ENCODE data around the gene CLK3. TPM values are rescaled to one million over a fixed set of nuclear protein-coding genes. Genes with fewer than 3 reads are reported as not detected.

Gene CLK3
- polyA plus RNA-seq, 2 donors = 50.7 to 78.7 TPM

- Histone ChIP-seq H3K9me3 (ENCODE audit: control insufficient read depth in 2 of 2, insufficient read depth in 1 of 2, low read depth in 1 of 2, low read length in 1 of 2) (no peaks in the 10 kb centered on the region), H3K4me3 (ENCODE audit: low read depth in 1 of 2, low read length in 2 of 2) (peak overlapping the region; percentile 77 to 85), H3K36me3 (ENCODE audit: control insufficient read depth in 2 of 2, insufficient read depth in 2 of 2, low read length in 1 of 2) (peaks cover 21 to 31% of the 10 kb centered on the region in 2 donors), H3K27ac (ENCODE audit: low read depth in 2 of 2, low read length in 1 of 2) (peak overlapping the region in 1 of 2 donors; percentile 97), H3K4me1 (ENCODE audit: control insufficient read depth in 2 of 2, insufficient read depth in 2 of 2, low read length in 1 of 2) (peaks cover 4 to 10% of the 10 kb centered on the region in 2 donors), H3K27me3 (ENCODE audit: control insufficient read depth in 1 of 2, insufficient read depth in 2 of 2, low read length in 2 of 2) (no peaks in the 10 kb centered on the region)
Observed at GRCh38 chr15:74616996-74617395, 1.4 kb downstream of the CLK3 start.

- no peaks in the 10 kb centered on the region for H3K27me3 ChIP-seq (ENCODE audit: control insufficient read depth in 1 of 2, insufficient read depth in 2 of 2, low read length in 2 of 2)
- no peak overlapping the region for H3K27ac ChIP-seq (ENCODE audit: low read depth in 2 of 2, low read length in 1 of 2)
- WGBS, 2 donors = 79 to 80% methylated on average over 14 to 15 of the region's 15 CpGs
- H3K4me1 ChIP-seq (ENCODE audit: control insufficient read depth in 2 of 2, insufficient read depth in 2 of 2, low read length in 1 of 2) = peaks cover 4 to 11% of the 10 kb centered on the region in 2 donors
- no peak overlapping the region for H3K4me3 ChIP-seq (ENCODE audit: low read depth in 1 of 2, low read length in 2 of 2)
- peaks cover 38 to 49% of the 10 kb centered on the region in 2 donors for H3K36me3 ChIP-seq (ENCODE audit: control insufficient read depth in 2 of 2, insufficient read depth in 2 of 2, low read length in 1 of 2)
- H3K9me3 ChIP-seq (ENCODE audit: control insufficient read depth in 2 of 2, insufficient read depth in 1 of 2, low read depth in 1 of 2, low read length in 1 of 2) = no peaks in the 10 kb centered on the region
Observed at GRCh38 chr15:74618841-74619596, 3.4 kb downstream of the CLK3 start.

DNA sequence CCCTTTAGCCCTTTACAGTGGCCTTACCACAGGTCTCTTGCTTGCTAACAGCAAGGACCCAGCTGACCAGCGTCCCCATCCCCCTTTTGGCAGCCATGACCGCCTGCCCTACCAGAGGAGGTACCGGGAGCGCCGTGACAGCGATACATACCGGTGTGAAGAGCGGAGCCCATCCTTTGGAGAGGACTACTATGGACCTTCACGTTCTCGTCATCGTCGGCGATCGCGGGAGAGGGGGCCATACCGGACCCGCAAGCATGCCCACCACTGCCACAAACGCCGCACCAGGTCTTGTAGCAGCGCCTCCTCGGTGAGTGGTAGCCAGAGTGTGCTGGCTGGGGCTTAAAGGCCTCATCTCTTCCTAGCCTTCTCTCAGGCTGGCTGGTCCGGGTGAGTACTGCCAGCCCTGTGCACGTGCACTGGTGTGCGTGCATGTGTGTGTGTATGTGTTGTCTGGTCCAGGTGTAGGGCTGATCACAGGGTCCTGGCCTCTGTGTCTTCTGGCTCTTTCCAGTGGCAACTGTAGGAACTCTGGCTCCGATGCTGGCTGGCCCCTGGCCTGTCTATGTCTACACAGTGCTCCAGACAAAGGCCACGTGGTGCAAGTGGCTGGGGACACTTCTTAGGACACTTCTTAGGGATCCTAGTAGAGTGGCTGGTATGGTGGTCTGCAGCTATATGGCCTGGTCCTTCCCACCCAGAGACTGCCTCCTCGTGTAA lies 4.4 kb downstream of the CLK3 start:
- 92 to 93% methylated on average over 27 of the region's 27 CpGs for WGBS, 2 donors
- Histone ChIP-seq H3K9me3 (ENCODE audit: control insufficient read depth in 2 of 2, insufficient read depth in 1 of 2, low read depth in 1 of 2, low read length in 1 of 2) (no peaks in the 10 kb centered on the region), H3K36me3 (ENCODE audit: control insufficient read depth in 2 of 2, insufficient read depth in 2 of 2, low read length in 1 of 2) (peaks cover 44 to 60% of the 10 kb centered on the region in 2 donors), H3K4me3 (ENCODE audit: low read depth in 1 of 2, low read length in 2 of 2) (no peak overlapping the region), H3K27me3 (ENCODE audit: control insufficient read depth in 1 of 2, insufficient read depth in 2 of 2, low read length in 2 of 2) (no peaks in the 10 kb centered on the region), H3K27ac (ENCODE audit: low read depth in 2 of 2, low read length in 1 of 2) (no peak overlapping the region), H3K4me1 (ENCODE audit: control insufficient read depth in 2 of 2, insufficient read depth in 2 of 2, low read length in 1 of 2) (peaks cover 4 to 11% of the 10 kb centered on the region in 2 donors)

DNA sequence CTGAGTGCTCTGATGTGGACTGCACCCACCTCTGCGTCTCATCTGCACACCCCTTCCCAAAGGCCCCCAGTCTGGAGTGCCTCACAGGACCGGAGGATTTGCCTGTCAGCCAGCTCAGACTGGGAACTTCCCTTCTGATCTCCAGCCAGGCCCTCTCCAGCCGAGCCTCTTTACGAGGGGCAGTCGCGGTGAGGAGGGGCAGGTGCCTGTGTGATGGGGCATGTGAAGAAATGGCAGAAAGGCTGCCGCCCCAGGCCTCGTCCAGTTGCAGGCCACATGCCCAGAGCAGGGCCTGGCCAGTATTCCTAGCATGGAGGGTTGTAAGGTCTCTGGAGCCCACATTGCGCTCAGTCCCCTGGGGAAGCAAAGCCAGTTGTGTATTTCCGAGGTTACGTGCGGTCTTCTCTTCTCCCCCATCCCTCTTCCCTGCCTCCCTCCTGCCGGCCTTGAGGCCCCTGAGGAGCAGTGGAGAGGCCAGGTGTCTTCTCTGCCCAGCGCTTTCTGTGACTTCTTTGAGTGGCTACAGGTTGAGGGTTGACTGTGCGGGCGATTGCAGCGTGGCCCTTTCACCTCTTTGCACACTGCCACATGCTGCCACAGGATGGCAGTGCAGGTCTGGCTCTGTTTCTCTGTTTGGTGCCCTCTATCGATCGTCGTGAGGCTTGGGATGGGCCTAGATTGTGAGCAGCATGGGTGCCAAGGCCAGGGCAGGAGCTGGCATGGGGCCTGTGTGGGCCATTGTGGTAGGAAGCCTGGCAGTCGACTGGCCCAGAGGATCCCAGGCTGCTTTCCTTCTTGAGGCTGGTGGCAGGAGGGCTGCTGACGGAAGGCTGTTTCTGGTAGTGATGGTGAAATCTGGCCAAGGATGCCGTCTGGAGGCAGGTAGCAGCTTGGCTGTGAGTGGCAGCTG lies 5.3 kb downstream of the CLK3 start:
- peaks cover 51 to 67% of the 10 kb centered on the region in 2 donors for H3K36me3 ChIP-seq (ENCODE audit: control insufficient read depth in 2 of 2, insufficient read depth in 2 of 2, low read length in 1 of 2)
- no peaks in the 10 kb centered on the region for H3K27me3 ChIP-seq (ENCODE audit: control insufficient read depth in 1 of 2, insufficient read depth in 2 of 2, low read length in 2 of 2)
- no peak overlapping the region for H3K4me3 ChIP-seq (ENCODE audit: low read depth in 1 of 2, low read length in 2 of 2)
- H3K27ac ChIP-seq (ENCODE audit: low read depth in 2 of 2, low read length in 1 of 2) = no peak overlapping the region
- no peaks in the 10 kb centered on the region for H3K9me3 ChIP-seq (ENCODE audit: control insufficient read depth in 2 of 2, insufficient read depth in 1 of 2, low read depth in 1 of 2, low read length in 1 of 2)
- 54 to 55% methylated on average over 23 of the region's 23 CpGs for WGBS, 2 donors
- peaks cover 4 to 11% of the 10 kb centered on the region in 2 donors for H3K4me1 ChIP-seq (ENCODE audit: control insufficient read depth in 2 of 2, insufficient read depth in 2 of 2, low read length in 1 of 2)

GRCh38 chr15:74621546-74621920 lies 5.9 kb downstream of the CLK3 start:
- no peak overlapping the region for H3K27ac ChIP-seq (ENCODE audit: low read depth in 2 of 2, low read length in 1 of 2)
- 74 to 86% methylated on average over 16 of the region's 16 CpGs for WGBS, 2 donors
- H3K4me1 ChIP-seq (ENCODE audit: control insufficient read depth in 2 of 2, insufficient read depth in 2 of 2, low read length in 1 of 2) = peaks cover 4 to 11% of the 10 kb centered on the region in 2 donors
- H3K36me3 ChIP-seq (ENCODE audit: control insufficient read depth in 2 of 2, insufficient read depth in 2 of 2, low read length in 1 of 2) = peaks cover 56 to 72% of the 10 kb centered on the region in 2 donors
- H3K9me3 ChIP-seq (ENCODE audit: control insufficient read depth in 2 of 2, insufficient read depth in 1 of 2, low read depth in 1 of 2, low read length in 1 of 2) = no peaks in the 10 kb centered on the region
- H3K4me3 ChIP-seq (ENCODE audit: low read depth in 1 of 2, low read length in 2 of 2) = no peak overlapping the region
- no peaks in the 10 kb centered on the region for H3K27me3 ChIP-seq (ENCODE audit: control insufficient read depth in 1 of 2, insufficient read depth in 2 of 2, low read length in 2 of 2)

DNA sequence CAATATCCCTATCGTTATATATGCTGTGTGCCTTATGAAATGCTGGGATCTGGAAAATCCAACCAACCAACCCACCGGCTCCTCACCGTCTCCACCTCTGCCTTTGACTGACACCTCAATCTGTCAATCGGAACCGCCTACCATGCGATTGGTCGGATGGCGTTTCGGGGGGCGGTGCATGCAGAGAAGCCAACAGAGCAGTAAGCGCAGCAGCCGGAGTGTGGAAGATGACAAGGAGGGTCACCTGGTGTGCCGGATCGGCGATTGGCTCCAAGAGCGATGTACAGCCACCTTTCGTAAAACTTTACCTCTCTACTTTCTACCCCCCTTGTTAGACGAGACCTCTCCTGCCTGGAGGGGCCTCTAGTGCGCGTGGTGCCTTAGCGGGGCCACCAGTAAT lies 6.3 kb downstream of the CLK3 start:
- H3K27ac ChIP-seq (ENCODE audit: low read depth in 2 of 2, low read length in 1 of 2) = no peak overlapping the region
- peak overlapping the region in 1 of 2 donors; percentile 5 for H3K4me3 ChIP-seq (ENCODE audit: low read depth in 1 of 2, low read length in 2 of 2)
- peaks cover 60 to 76% of the 10 kb centered on the region in 2 donors for H3K36me3 ChIP-seq (ENCODE audit: control insufficient read depth in 2 of 2, insufficient read depth in 2 of 2, low read length in 1 of 2)
- WGBS, 2 donors = 87 to 88% methylated on average over 21 of the region's 21 CpGs
- H3K27me3 ChIP-seq (ENCODE audit: control insufficient read depth in 1 of 2, insufficient read depth in 2 of 2, low read length in 2 of 2) = no peaks in the 10 kb centered on the region
- H3K4me1 ChIP-seq (ENCODE audit: control insufficient read depth in 2 of 2, insufficient read depth in 2 of 2, low read length in 1 of 2) = peaks cover 4 to 11% of the 10 kb centered on the region in 2 donors
- H3K9me3 ChIP-seq (ENCODE audit: control insufficient read depth in 2 of 2, insufficient read depth in 1 of 2, low read depth in 1 of 2, low read length in 1 of 2) = no peaks in the 10 kb centered on the region

GRCh38 chr15:74622758-74623157 lies 7.1 kb downstream of the CLK3 start:
- Histone ChIP-seq H3K4me3 (ENCODE audit: low read depth in 1 of 2, low read length in 2 of 2) (no peak overlapping the region), H3K9me3 (ENCODE audit: control insufficient read depth in 2 of 2, insufficient read depth in 1 of 2, low read depth in 1 of 2, low read length in 1 of 2) (no peaks in the 10 kb centered on the region), H3K4me1 (ENCODE audit: control insufficient read depth in 2 of 2, insufficient read depth in 2 of 2, low read length in 1 of 2) (peaks cover 4 to 11% of the 10 kb centered on the region in 2 donors), H3K27me3 (ENCODE audit: control insufficient read depth in 1 of 2, insufficient read depth in 2 of 2, low read length in 2 of 2) (no peaks in the 10 kb centered on the region), H3K36me3 (ENCODE audit: control insufficient read depth in 2 of 2, insufficient read depth in 2 of 2, low read length in 1 of 2) (peaks cover 68 to 85% of the 10 kb centered on the region in 2 donors), H3K27ac (ENCODE audit: low read depth in 2 of 2, low read length in 1 of 2) (no peak overlapping the region)
- 87 to 94% methylated on average over 3 of the region's 3 CpGs for WGBS, 2 donors

GRCh38 chr15:74624020-74624602 lies 8.5 kb downstream of the CLK3 start:
- Histone ChIP-seq H3K4me1 (ENCODE audit: control insufficient read depth in 2 of 2, insufficient read depth in 2 of 2, low read length in 1 of 2) (peaks cover 0 to 7% of the 10 kb centered on the region in 2 donors), H3K36me3 (ENCODE audit: control insufficient read depth in 2 of 2, insufficient read depth in 2 of 2, low read length in 1 of 2) (peaks cover 76 to 95% of the 10 kb centered on the region in 2 donors), H3K4me3 (ENCODE audit: low read depth in 1 of 2, low read length in 2 of 2) (no peak overlapping the region), H3K27me3 (ENCODE audit: control insufficient read depth in 1 of 2, insufficient read depth in 2 of 2, low read length in 2 of 2) (no peaks in the 10 kb centered on the region), H3K9me3 (ENCODE audit: control insufficient read depth in 2 of 2, insufficient read depth in 1 of 2, low read depth in 1 of 2, low read length in 1 of 2) (no peaks in the 10 kb centered on the region), H3K27ac (ENCODE audit: low read depth in 2 of 2, low read length in 1 of 2) (no peak overlapping the region)
- 75 to 79% methylated on average over 7 of the region's 7 CpGs for WGBS, 2 donors

DNA sequence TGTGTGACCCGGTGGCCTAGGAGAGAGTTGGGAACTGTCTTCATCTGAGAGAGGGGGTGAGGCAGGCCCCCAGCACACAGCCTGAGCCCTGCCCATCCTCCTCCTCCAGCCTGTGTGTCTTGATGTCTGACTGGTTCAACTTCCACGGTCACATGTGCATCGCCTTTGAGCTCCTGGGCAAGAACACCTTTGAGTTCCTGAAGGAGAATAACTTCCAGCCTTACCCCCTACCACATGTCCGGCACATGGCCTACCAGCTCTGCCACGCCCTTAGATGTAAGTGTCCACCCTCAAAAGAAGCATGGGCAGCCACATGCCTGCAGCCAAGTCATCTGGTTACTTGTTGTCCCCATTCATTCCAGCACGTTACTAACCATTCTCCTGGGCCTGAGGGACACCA lies 10.1 kb downstream of the CLK3 start:
- Histone ChIP-seq H3K36me3 (ENCODE audit: control insufficient read depth in 2 of 2, insufficient read depth in 2 of 2, low read length in 1 of 2) (peaks cover 74 to 87% of the 10 kb centered on the region in 2 donors), H3K9me3 (ENCODE audit: control insufficient read depth in 2 of 2, insufficient read depth in 1 of 2, low read depth in 1 of 2, low read length in 1 of 2) (no peaks in the 10 kb centered on the region), H3K4me1 (ENCODE audit: control insufficient read depth in 2 of 2, insufficient read depth in 2 of 2, low read length in 1 of 2) (peaks cover 0 to 5% of the 10 kb centered on the region in 2 donors), H3K27ac (ENCODE audit: low read depth in 2 of 2, low read length in 1 of 2) (no peak overlapping the region), H3K27me3 (ENCODE audit: control insufficient read depth in 1 of 2, insufficient read depth in 2 of 2, low read length in 2 of 2) (no peaks in the 10 kb centered on the region), H3K4me3 (ENCODE audit: low read depth in 1 of 2, low read length in 2 of 2) (no peak overlapping the region)
- WGBS, 2 donors = 83 to 85% methylated on average over 6 of the region's 6 CpGs

Data from esophagus (tissue), 2 donors.